Activated CD8-positive, alpha-beta memory T cell treated with anti-CD3 and anti-CD28 coated beads for 48 hours (primary cell): Measurements from ENCODE around the gene RNFT1.
"Not testable (repeated sequence)": the region's sequence is repeated elsewhere in the genome, so short reads cannot be mapped to it uniquely, and the experiment has no call there.

Source experiments
- DNase-seq, 3 experiments: peaks; one replicate each; pipeline ENCODE4 v3.0.0-alpha.2; 2020; ENCODE audit warnings: low read depth in 2 of 3, low spot score in 2 of 3

The RNFT1 gene

GRCh38 chr17:59964482-59965328 lies at the start of gene RNFT1:
Gene RNFT1, minus strand, starts transcription at chr17:59964740. Its CDS starts 77 bp downstream, at chr17:59964663.
- peak; percentile 80 to 96 (median 94) for DNase-seq

- not testable (repeated sequence) for DNase-seq
Observed at GRCh38 chr17:60009326-60009725, 44.8 kb upstream of the RNFT1 start.

- not testable (repeated sequence) for DNase-seq
Observed at GRCh38 chr17:60008377-60008776, 43.8 kb upstream of the RNFT1 start.

- no peak for DNase-seq
Observed at GRCh38 chr17:60006160-60006559, 41.6 kb upstream of the RNFT1 start.

GRCh38 chr17:60004561-60004960 lies 40.0 kb upstream of the RNFT1 start:
- DNase-seq, result not testable (repeated sequence)

GRCh38 chr17:60002405-60002804 lies 37.9 kb upstream of the RNFT1 start:
- not testable (repeated sequence) for DNase-seq

GRCh38 chr17:59996608-59997007 lies 32.1 kb upstream of the RNFT1 start:
- not testable (repeated sequence) for DNase-seq

- DNase-seq, result not testable (repeated sequence)
Observed at GRCh38 chr17:59975166-59975565, 10.6 kb upstream of the RNFT1 start.

- not testable (repeated sequence) for DNase-seq
Observed at GRCh38 chr17:59973483-59973882, 8.9 kb upstream of the RNFT1 start.

GRCh38 chr17:59972778-59973177 lies 8.2 kb upstream of the RNFT1 start:
- no peak for DNase-seq

GRCh38 chr17:59971771-59972170 lies 7.2 kb upstream of the RNFT1 start:
- not testable (repeated sequence) for DNase-seq

- DNase-seq, result peak in 1 of 3 experiments; percentile 12
Observed at GRCh38 chr17:59963738-59964481, 630 bp downstream of the RNFT1 start.

GRCh38 chr17:59962739-59963318 lies 1.7 kb downstream of the RNFT1 start:
- DNase-seq, result no peak

GRCh38 chr17:59959574-59959973 lies 5.0 kb downstream of the RNFT1 start:
- DNase-seq, result not testable (repeated sequence)

- DNase-seq, result no peak
Observed at GRCh38 chr17:59954856-59955255, 9.7 kb downstream of the RNFT1 start.

- no peak for DNase-seq
Observed at GRCh38 chr17:59950049-59950448, 14.5 kb downstream of the RNFT1 start.

GRCh38 chr17:59947310-59947709 lies 17.2 kb downstream of the RNFT1 start:
- not testable (repeated sequence) for DNase-seq

GRCh38 chr17:59946433-59946832 lies 18.1 kb downstream of the RNFT1 start:
- not testable (repeated sequence) for DNase-seq

GRCh38 chr17:59941131-59941530 lies 23.4 kb downstream of the RNFT1 start:
- no peak for DNase-seq

GRCh38 chr17:59940697-59941096 lies 23.8 kb downstream of the RNFT1 start:
- not testable (repeated sequence) for DNase-seq

- not testable (repeated sequence) for DNase-seq
Observed at GRCh38 chr17:59933317-59933716, 31.2 kb downstream of the RNFT1 start.

GRCh38 chr17:59930768-59931167 lies 33.8 kb downstream of the RNFT1 start:
- DNase-seq, result not testable (repeated sequence)
